ENCODE data around the gene SPPL2A. TPM values are rescaled to one million over a fixed set of nuclear protein-coding genes. Genes with fewer than 3 reads are reported as not detected.

SPPL2A gene
- total RNA-seq, 1 donor from 2014 or later: 27.3 TPM

DNA sequence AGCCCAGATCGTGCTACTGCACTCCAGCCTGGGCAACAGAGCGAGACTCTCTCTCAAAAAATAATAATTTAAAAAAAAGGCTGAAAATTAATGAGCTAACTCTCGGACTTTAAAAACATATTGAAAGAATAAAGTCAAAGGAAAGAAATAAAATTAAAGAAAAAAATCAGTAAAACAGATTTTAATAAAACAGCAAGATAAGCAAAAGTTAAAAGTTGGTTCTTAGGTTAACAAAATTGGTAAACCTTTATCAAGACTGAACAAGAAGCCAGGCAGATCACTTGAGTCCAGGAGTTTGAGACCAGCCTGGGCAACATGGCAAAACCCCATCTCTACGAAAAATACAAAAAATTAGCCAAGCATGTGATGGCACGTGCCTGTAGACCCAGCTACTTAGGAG, 99.6 kb downstream of the SPPL2A start:
- Histone ChIP-seq H3K9ac (no peak overlapping the region), H3K79me2 (ENCODE audit: low read depth) (peaks cover 70% of the 10 kb centered on the region), H2AFZ (replicated peaks) (no peak overlapping the region), H3K27me3 (no peaks in the 10 kb centered on the region), H3K27ac (no peak overlapping the region), H3K4me2 (no peak overlapping the region), H3K9me3 (ENCODE audit: low read depth) (no peaks in the 10 kb centered on the region), H4K20me1 (ENCODE audit: low read depth) (no peaks in the 10 kb centered on the region), H3K4me3 (no peak overlapping the region), H3F3A (ENCODE audit: low read depth) (no peaks in the 10 kb centered on the region), H3K36me3 (peaks cover 21% of the 10 kb centered on the region), H3K4me1 (no peaks in the 10 kb centered on the region)
- no peak for DNase-seq (ENCODE audit: low spot score)
- H3K4me3 Mint-ChIP-seq: no peak overlapping the region
- no peak overlapping the region for H3K27ac Mint-ChIP-seq
- no peaks in the 10 kb centered on the region for H3K27me3 Mint-ChIP-seq (ENCODE audit: insufficient read depth, low read depth)
- no peaks in the 10 kb centered on the region for H3K4me1 Mint-ChIP-seq
- TF ChIP-seq EZH2phosphoT487 (IDR thresholded peaks at IDR 0.05) (no peak), EZH2 (IDR thresholded peaks at IDR 0.05) (no peak)
- TF ChIP-seq, protein P1, sequence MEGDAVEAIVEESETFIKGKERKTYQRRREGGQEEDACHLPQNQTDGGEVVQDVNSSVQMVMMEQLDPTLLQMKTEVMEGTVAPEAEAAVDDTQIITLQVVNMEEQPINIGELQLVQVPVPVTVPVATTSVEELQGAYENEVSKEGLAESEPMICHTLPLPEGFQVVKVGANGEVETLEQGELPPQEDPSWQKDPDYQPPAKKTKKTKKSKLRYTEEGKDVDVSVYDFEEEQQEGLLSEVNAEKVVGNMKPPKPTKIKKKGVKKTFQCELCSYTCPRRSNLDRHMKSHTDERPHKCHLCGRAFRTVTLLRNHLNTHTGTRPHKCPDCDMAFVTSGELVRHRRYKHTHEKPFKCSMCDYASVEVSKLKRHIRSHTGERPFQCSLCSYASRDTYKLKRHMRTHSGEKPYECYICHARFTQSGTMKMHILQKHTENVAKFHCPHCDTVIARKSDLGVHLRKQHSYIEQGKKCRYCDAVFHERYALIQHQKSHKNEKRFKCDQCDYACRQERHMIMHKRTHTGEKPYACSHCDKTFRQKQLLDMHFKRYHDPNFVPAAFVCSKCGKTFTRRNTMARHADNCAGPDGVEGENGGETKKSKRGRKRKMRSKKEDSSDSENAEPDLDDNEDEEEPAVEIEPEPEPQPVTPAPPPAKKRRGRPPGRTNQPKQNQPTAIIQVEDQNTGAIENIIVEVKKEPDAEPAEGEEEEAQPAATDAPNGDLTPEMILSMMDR (IDR thresholded peaks at IDR 0.05): no peak
- H3K36me3 Mint-ChIP-seq: peaks cover 39% of the 10 kb centered on the region
- H3K9me3 Mint-ChIP-seq: peaks cover 14% of the 10 kb centered on the region

DNA sequence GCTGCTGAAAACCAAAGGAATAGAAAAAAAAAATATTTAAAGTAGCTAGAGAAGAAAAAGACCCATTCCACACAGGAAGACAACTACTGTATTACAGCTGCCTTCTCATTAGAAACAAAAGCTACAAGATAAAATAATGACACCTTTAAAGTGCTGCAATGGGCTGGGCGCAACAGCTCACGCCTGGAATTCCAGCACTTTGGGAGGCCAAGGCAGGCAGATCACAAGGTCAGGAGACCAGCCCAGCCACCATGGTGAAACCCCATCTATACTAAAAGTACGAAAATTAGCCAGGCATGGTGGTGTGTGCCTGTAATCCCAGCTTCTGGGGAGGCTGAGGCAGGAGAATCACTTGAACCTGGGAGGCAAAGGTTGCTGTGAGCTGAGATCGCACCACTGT, 110.0 kb downstream of the SPPL2A start:
- H3F3A ChIP-seq (ENCODE audit: low read depth): no peaks in the 10 kb centered on the region
- H3K27me3 Mint-ChIP-seq (ENCODE audit: insufficient read depth, low read depth): peaks cover 3% of the 10 kb centered on the region
- no peaks in the 10 kb centered on the region for H4K20me1 ChIP-seq (ENCODE audit: low read depth)
- no peak overlapping the region for H3K4me3 Mint-ChIP-seq
- no peaks in the 10 kb centered on the region for H3K79me2 ChIP-seq (ENCODE audit: low read depth)
- no peak overlapping the region for H2AFZ ChIP-seq (replicated peaks)
- peaks cover 9% of the 10 kb centered on the region for H3K36me3 ChIP-seq
- H3K27ac ChIP-seq: no peak overlapping the region
- no peak overlapping the region for H3K4me3 ChIP-seq
- H3K27ac Mint-ChIP-seq: no peak overlapping the region
- DNase-seq (ENCODE audit: low spot score): no peak
- no peaks in the 10 kb centered on the region for H3K9me3 ChIP-seq (ENCODE audit: low read depth)
- H3K4me2 ChIP-seq: no peak overlapping the region
- no peaks in the 10 kb centered on the region for H3K27me3 ChIP-seq
- TF ChIP-seq EZH2 (IDR thresholded peaks at IDR 0.05) (no peak), EZH2phosphoT487 (IDR thresholded peaks at IDR 0.05) (no peak)
- TF ChIP-seq, protein P1 (IDR thresholded peaks at IDR 0.05): no peak
- H3K4me1 ChIP-seq: no peaks in the 10 kb centered on the region
- H3K4me1 Mint-ChIP-seq: no peaks in the 10 kb centered on the region
- H3K9ac ChIP-seq: no peak overlapping the region
- peaks cover 32% of the 10 kb centered on the region for H3K36me3 Mint-ChIP-seq
- no peaks in the 10 kb centered on the region for H3K9me3 Mint-ChIP-seq

GRCh38 chr15:50653156-50653743, 112.3 kb downstream of the SPPL2A start:
- no peaks in the 10 kb centered on the region for H3K9me3 ChIP-seq (ENCODE audit: low read depth)
- H3K4me1 ChIP-seq: no peaks in the 10 kb centered on the region
- H3K4me3 ChIP-seq: no peak overlapping the region
- Mint-ChIP-seq H3K27me3 (ENCODE audit: insufficient read depth, low read depth) (peaks cover 3% of the 10 kb centered on the region), H3K36me3 (peaks cover 32% of the 10 kb centered on the region), H3K9me3 (no peaks in the 10 kb centered on the region), H3K4me3 (no peak overlapping the region), H3K4me1 (no peaks in the 10 kb centered on the region), H3K27ac (no peak overlapping the region)
- no peak overlapping the region for H3K27ac ChIP-seq
- no peaks in the 10 kb centered on the region for H4K20me1 ChIP-seq (ENCODE audit: low read depth)
- H2AFZ ChIP-seq (replicated peaks): no peak overlapping the region
- H3K36me3 ChIP-seq: peaks cover 11% of the 10 kb centered on the region
- H3K27me3 ChIP-seq: no peaks in the 10 kb centered on the region
- no peak for TF ChIP-seq EZH2 (IDR thresholded peaks at IDR 0.05)
- no peak for TF ChIP-seq EZH2phosphoT487 (IDR thresholded peaks at IDR 0.05)
- TF ChIP-seq, protein P1 (IDR thresholded peaks at IDR 0.05): no peak
- H3K4me2 ChIP-seq: no peak overlapping the region
- H3K9ac ChIP-seq: no peak overlapping the region
- H3F3A ChIP-seq (ENCODE audit: low read depth): no peaks in the 10 kb centered on the region
- H3K79me2 ChIP-seq (ENCODE audit: low read depth): no peaks in the 10 kb centered on the region
- no peak for DNase-seq (ENCODE audit: low spot score)

Measured in neural progenitor cell (in vitro differentiated cells).